Psoas muscle (tissue), 8 donors: ENCODE measurements around the gene MPL. TPM values are rescaled to one million over a fixed set of nuclear protein-coding genes. Genes with fewer than 3 reads are reported as not detected.
"Not testable (repeated sequence)": the region's sequence is repeated elsewhere in the genome, so short reads cannot be mapped to it uniquely, and the experiment has no call there.

ENCODE experiments used
- ATAC-seq, 4 donors: fragments of 200-7000 bp; cut with Tn5 transposase; one replicate each; pipeline ENCODE4 v1.9.1; 2020; ENCODE audit warnings: moderate library complexity in 3 of 4, mild to moderate bottlenecking in 2 of 4
- DNase-seq, 2 donors: peaks; one replicate each; pipeline ENCODE4 v3.0.0-alpha.2; 2020
- H3K27ac ChIP-seq: fragments of 200-600 bp; one replicate; pipeline ENCODE4 v1.8.0; 2022
- H3K27me3 ChIP-seq, 3 donors: fragments of 200-600 bp in 1 of 3; one replicate each; pipeline versions ENCODE4 v1.6.1 to v1.8.0; 2013 to 2022; ENCODE audit warnings: low read length in 2 of 3, mild to moderate bottlenecking in 2 of 3, moderate library complexity in 1 of 3; ENCODE audit not compliant: insufficient read depth in 3 of 3
- H3K36me3 ChIP-seq, 2 donors: fragments of 200-600 bp in 1 of 2; one replicate each; pipeline versions ENCODE4 v1.6.1 to v1.8.0; 2013 to 2022; ENCODE audit warnings: low read depth in 1 of 2, mild to moderate bottlenecking in 1 of 2, moderate library complexity in 1 of 2; ENCODE audit not compliant: insufficient read depth in 1 of 2
- H3K4me1 ChIP-seq: fragments of 200-600 bp; one replicate; pipeline ENCODE4 v1.8.0; 2022
- H3K4me3 ChIP-seq: fragments of 200-600 bp; one replicate; pipeline ENCODE4 v1.8.0; 2022; ENCODE audit warnings: mild to moderate bottlenecking
- H3K9me3 ChIP-seq: fragments of 200-600 bp; one replicate; pipeline ENCODE4 v1.8.0; 2022
- CTCF ChIP-seq: fragments of 200-600 bp; IDR thresholded peaks from one replicate; pipeline ENCODE4 v1.8.0; 2022; ENCODE audit warnings: antibody characterized with exemption
- WGBS, 3 donors: extraction: QIAGEN DNeasy Blood & Tissue Kit; methylation state at CpG; one replicate each; pipeline versions ENCODE4 v1.1.6 to v1.1.7; 2013; 5-methylcytosine and 5-hydroxymethylcytosine counted together
- intact Hi-C, 2 donors: fragments of 100-400 bp; cut with DNase I; formaldehyde crosslinking; loops; one replicate each; pipeline versions ENCODE4 v1.11.0 to v1.14.2; 2022
- polyA plus RNA-seq, 3 donors: library from polyadenylated mRNA; stranded (reverse); fragments of 200-250 nt; gene quantifications; one replicate each; pipeline ENCODE4 v1.2.3, GENCODE V29; 2013
- total RNA-seq, 4 donors: library from RNA; stranded (reverse); fragmentation: NEBNext Ultra II Directional in 2 of 4; extraction: Animal tissue kit (Norgen Biotek cat#: 25700) in 2 of 4; gene quantifications; one replicate each; pipeline versions ENCODE4 v1.2.1 to v1.2.4, GENCODE V29; 2021 to 2023
- donor health status: healthy with polysubstance abuse.
- donor health status: DM: no; HTN: no; CAD: no; lungs with moderate emphysema.
- donor health status: Bipolar disorder and iron deficiency.
- donor health status: healthy.
- donor health status: DM: yes; HTN: yes; CAD: no.
- donor health status: DM: no; HTN: no; CAD: no.
- donor health status: DM: no; HTN: no; CAD: no.
- donor health status: DM: yes; HTN: yes; CAD: no.

The MPL gene
- total and polyA plus RNA-seq, 7 donors: 0.01 to 0.11 TPM; not detected in 5

DNA sequence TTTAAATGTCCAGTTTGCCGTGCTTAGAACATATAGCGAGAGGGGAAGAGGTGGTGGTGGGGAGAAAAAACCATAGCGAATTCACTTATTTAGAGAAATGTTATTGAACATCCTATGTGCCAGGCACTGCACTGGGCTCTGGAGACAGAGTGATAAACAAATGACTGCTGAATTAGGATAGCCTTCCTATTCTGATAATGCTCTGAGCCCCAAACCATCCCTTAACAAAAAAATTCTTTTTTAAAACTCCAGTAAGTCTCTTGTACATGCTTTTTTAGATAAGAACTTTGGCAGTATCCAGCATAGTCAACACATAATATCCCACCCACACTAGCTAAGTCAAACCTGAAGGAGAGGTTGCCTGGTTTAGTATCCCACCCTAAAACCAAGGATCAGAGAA, 60.6 kb downstream of the MPL start:
- intact Hi-C loops: no loop called here
- no peak for TF ChIP-seq CTCF
- Histone ChIP-seq H3K4me1 (no peaks in the 10 kb centered on the region), H3K27ac (no peak overlapping the region), H3K27me3 (no peaks in the 10 kb centered on the region), H3K9me3 (no peaks in the 10 kb centered on the region), H3K36me3 (peaks cover 5 to 56% of the 10 kb centered on the region in 2 donors), H3K4me3 (no peak overlapping the region)
- DNase-seq (no peak), ATAC-seq (no peak)
- whole genome bisulfite sequencing, 3 donors: 96 to 99% (median 98%) methylated on average over 3 of the region's 3 CpGs

DNA sequence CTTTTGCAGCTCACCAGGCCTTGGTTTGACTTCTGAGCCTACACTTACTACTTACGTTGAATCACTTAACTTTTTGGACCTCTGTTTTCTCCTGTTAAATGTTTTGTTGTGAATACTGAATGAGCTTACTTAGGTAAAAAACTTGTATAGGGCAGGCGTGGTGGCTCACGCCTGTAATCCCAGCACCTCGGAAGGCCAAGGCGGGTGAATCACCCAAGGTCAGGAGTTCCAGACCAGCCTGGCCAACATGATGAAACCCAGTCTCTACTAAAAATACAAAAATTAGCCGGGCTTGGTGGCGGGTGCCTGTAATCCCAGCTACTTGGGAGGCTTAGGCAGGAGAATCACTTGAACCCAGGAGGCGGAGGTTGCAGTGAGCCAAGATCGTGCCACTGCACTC, 62.8 kb downstream of the MPL start:
- ATAC-seq, H3K9me3 ChIP-seq, intact Hi-C loops, H3K4me1 ChIP-seq, H3K27me3 ChIP-seq, H3K27ac ChIP-seq, H3K4me3 ChIP-seq, DNase-seq: not testable (repeated sequence)
- 96 to 99% (median 97%) methylated on average over 9 of the region's 9 CpGs for WGBS, 3 donors
- H3K36me3 ChIP-seq: peaks cover 11 to 57% of the 10 kb centered on the region in 2 donors

GRCh38 chr1:43402089-43402865, 64.7 kb downstream of the MPL start:
- Histone ChIP-seq H3K4me3 (no peak overlapping the region), H3K4me1 (no peaks in the 10 kb centered on the region), H3K36me3 (peaks cover 19 to 60% of the 10 kb centered on the region in 2 donors), H3K9me3 (no peaks in the 10 kb centered on the region), H3K27me3 (no peaks in the 10 kb centered on the region), H3K27ac (no peak overlapping the region)
- intact Hi-C loops: no loop called here
- DNase-seq (no peak), ATAC-seq (no peak)
- no peak for TF ChIP-seq CTCF
- 91 to 94% (median 91%) methylated on average over 6 of the region's 6 CpGs for WGBS, 3 donors

Other genes with a start within 250 kb of the MPL start
- gene EBNA1BP2, start 165.5 kb upstream of the MPL start, total RNA-seq: 10 to 100 TPM; 20.1 to 46.2 (median 44.5) TPM
- gene EBNA1BP2, start 165.5 kb upstream of the MPL start, polyA plus RNA-seq: 100 to 1,000 TPM in 2 of 3 donors, 10 to 100 TPM in 1; 74.2 to 153 (median 141) TPM
- gene CFAP57, start 165.5 kb upstream of the MPL start, total RNA-seq: under 1 TPM in 2 of 4 donors, not detected in 2; 0.08 to 0.15 TPM
- gene CFAP57, start 165.5 kb upstream of the MPL start, polyA plus RNA-seq: under 1 TPM in 2 of 3 donors, not detected in 1; 0.04 to 0.26 TPM
- gene TMEM125, start 67.8 kb upstream of the MPL start, total RNA-seq: not detected
- gene TMEM125, start 67.8 kb upstream of the MPL start, polyA plus RNA-seq: not detected
- gene C1orf210, start 52.2 kb upstream of the MPL start, total RNA-seq: not detected
- under 1 TPM in 1 of 3 donors, not detected in 2; 0.12 TPM for gene C1orf210, start 52.2 kb upstream of the MPL start, polyA plus RNA-seq
- 10 to 100 TPM in 2 of 4 donors, 1 to 10 TPM in 2; 8.2 to 29.7 (median 14.7) TPM for gene TIE1, start 36.8 kb upstream of the MPL start, total RNA-seq
- 10 to 100 TPM in 2 of 3 donors, 1 to 10 TPM in 1; 9.2 to 19.7 (median 10.9) TPM for gene TIE1, start 36.8 kb upstream of the MPL start, polyA plus RNA-seq
- gene CDC20, start 21.2 kb downstream of the MPL start, total RNA-seq: under 1 TPM in 2 of 4 donors, not detected in 2; 0.25 to 0.36 TPM
- 1 to 10 TPM; 1.1 to 1.9 (median 1.6) TPM for gene CDC20, start 21.2 kb downstream of the MPL start, polyA plus RNA-seq
- gene ELOVL1, start 30.2 kb downstream of the MPL start, total RNA-seq: 10 to 100 TPM; 15.9 to 19.2 (median 17.6) TPM
- gene ELOVL1, start 30.2 kb downstream of the MPL start, polyA plus RNA-seq: 10 to 100 TPM; 28.1 to 68.1 (median 39.2) TPM
- 10 to 100 TPM; 15.4 to 18.2 (median 17.2) TPM for gene MED8, start 52.0 kb downstream of the MPL start, total RNA-seq
- 10 to 100 TPM; 22.3 to 44.5 (median 27.4) TPM for gene MED8, start 52.0 kb downstream of the MPL start, polyA plus RNA-seq
- gene SZT2, start 52.1 kb downstream of the MPL start, total RNA-seq: 10 to 100 TPM; 14.2 to 24.7 (median 19.9) TPM
- gene SZT2, start 52.1 kb downstream of the MPL start, polyA plus RNA-seq: 10 to 100 TPM in 2 of 3 donors, 1 to 10 TPM in 1; 5.9 to 17.9 (median 10.3) TPM
- gene HYI, start 116.1 kb downstream of the MPL start, total RNA-seq: 10 to 100 TPM in 3 of 4 donors, 1 to 10 TPM in 1; 8.6 to 21.4 (median 13.2) TPM
- gene HYI, start 116.1 kb downstream of the MPL start, polyA plus RNA-seq: 10 to 100 TPM in 1 of 3 donors, 1 to 10 TPM in 2; 7.4 to 12.5 (median 9.9) TPM
- gene PTPRF, start 193.1 kb downstream of the MPL start, total RNA-seq: 1 to 10 TPM; 1.9 to 8.9 (median 3.8) TPM
- gene PTPRF, start 193.1 kb downstream of the MPL start, polyA plus RNA-seq: 1 to 10 TPM in 1 of 3 donors, under 1 TPM in 2; 0.65 to 1.3 (median 0.93) TPM